ENCODE results near the gene ATM.

ATM gene

DNA sequence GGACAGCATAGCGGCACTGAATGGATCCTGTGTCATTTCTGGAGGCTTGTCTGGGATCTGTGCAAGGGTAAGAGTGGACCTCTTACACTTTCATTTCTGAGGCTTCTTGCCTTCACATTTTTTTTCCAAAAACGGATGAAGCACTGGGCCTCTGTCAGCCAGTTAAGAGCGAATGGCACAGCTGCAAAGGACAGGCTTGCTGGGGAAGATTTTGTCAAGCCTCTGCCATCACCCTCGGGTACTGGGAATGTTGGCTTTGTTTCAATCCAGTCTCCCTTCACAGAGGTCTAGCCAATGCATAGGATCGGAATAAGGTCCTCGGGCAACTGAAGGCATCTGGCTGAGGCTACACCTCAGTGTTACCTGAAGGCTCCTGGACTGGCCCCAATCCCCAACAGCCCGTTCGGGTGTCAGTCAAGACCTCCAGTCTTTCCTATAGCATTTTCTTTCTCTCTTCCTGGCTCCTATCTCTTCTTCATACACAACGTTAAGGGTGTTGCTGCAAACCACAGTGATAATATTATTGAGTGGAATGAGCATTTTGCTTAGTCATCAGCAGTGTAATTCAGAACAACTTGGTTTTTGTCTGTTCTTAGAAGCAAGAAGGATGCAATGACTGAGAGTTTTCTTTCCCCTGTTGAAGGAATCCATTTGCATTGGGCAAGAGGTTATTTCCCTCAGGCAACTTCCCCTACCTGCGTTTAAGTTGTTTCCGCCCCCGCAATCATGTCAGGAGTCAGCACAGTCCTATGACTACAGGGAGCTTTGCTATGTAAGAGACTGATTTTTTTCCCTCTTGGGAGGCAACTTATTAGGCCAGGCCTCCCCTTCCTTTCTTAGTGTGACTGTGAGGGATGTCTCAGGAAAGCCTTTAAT lies 23.2 kb upstream of the ATM start:
- TF ChIP-seq, protein P1, sequence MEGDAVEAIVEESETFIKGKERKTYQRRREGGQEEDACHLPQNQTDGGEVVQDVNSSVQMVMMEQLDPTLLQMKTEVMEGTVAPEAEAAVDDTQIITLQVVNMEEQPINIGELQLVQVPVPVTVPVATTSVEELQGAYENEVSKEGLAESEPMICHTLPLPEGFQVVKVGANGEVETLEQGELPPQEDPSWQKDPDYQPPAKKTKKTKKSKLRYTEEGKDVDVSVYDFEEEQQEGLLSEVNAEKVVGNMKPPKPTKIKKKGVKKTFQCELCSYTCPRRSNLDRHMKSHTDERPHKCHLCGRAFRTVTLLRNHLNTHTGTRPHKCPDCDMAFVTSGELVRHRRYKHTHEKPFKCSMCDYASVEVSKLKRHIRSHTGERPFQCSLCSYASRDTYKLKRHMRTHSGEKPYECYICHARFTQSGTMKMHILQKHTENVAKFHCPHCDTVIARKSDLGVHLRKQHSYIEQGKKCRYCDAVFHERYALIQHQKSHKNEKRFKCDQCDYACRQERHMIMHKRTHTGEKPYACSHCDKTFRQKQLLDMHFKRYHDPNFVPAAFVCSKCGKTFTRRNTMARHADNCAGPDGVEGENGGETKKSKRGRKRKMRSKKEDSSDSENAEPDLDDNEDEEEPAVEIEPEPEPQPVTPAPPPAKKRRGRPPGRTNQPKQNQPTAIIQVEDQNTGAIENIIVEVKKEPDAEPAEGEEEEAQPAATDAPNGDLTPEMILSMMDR (IDR thresholded peaks at IDR 0.05; ENCODE audit: extremely low read depth, insufficient read depth, missing control alignments), result no peak
- in situ Hi-C loops (cut with MboI; ENCODE audit: low pct_unique_long_range_greater_than_20kb, low sequenced_read_pairs, unreplicated experiment), result no loop called here
- peak; percentile 80 for DNase-seq (ENCODE audit: low spot score)

DNA sequence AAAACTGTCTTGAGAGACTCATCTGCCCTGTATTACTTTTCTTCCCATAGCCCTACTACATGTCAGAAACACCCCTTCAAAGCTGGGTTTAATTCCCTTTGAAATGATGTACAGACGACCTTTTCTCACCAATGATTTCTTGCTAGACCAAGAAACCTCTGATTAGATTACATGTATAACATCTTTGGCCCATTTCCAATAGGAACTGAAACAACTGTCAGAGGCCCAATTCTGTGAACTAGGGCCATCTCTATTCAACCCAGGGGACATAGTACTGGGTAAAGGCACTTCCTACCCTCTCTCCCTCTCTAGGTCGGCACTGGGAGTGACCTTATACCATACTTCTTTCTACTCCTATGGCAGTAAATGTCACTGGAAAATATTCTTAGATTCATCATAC lies 19.8 kb upstream of the ATM start:
- no peak for DNase-seq (ENCODE audit: low spot score)

DNA sequence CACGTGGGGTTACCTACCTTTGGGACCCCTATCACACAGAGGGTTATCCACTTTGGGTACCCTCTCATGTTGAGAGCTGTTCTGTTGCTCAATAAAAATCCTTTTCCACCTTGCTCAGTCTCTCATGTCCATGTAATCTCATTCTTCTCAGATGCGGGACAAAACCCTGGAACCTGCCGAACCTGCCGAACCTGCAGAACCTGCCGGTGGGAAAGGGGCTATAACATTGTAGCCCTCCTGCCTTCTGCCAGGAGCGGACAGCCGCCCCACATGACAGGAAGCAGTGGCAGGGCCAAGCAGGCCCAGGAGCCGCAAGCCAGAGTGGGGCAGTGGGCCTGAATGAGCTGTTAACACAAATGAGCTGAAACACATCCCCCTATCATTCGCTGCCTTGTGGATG lies 18.5 kb upstream of the ATM start:
- no peak for DNase-seq (ENCODE audit: low spot score)

More for the DNA sequence above, 19.8 kb upstream of the ATM start:
- TF ChIP-seq, protein P1 (IDR thresholded peaks at IDR 0.05; ENCODE audit: extremely low read depth, insufficient read depth, missing control alignments), result no peak
- in situ Hi-C loops (cut with MboI; ENCODE audit: low pct_unique_long_range_greater_than_20kb, low sequenced_read_pairs, unreplicated experiment), result no loop called here

DNA sequence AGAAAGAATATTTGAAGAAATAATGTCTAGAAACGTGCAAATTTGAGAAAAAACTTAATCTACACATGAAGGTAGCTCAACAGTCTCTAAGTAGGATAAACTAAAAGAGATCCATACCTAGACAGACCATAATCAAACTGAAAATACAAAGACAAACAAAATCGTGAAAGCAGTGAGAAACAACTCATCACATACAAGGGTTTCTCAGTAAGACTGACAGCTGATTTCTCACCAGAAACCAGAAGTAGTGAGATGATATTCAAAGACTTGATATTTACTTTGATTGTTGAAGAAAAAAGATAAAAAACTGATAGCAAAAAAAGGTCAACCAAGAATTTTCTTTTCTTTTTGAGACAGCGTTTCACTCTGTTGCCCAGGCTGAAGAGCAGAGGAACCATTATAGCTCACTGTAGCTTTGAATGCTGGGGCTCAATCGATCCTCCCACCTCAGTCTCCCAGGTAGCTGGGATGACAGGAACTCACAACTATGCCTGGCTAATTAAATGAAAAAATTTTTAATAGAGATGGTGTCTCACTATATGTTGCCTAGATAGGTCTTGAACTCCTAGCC lies 17.9 kb upstream of the ATM start:
- DNase-seq (ENCODE audit: low spot score), result no peak
- TF ChIP-seq, protein P1 (IDR thresholded peaks at IDR 0.05; ENCODE audit: extremely low read depth, insufficient read depth, missing control alignments), result no peak
- in situ Hi-C loops (cut with MboI; ENCODE audit: low pct_unique_long_range_greater_than_20kb, low sequenced_read_pairs, unreplicated experiment), result no loop called here

More for the DNA sequence above, 18.5 kb upstream of the ATM start:
- in situ Hi-C loops (cut with MboI; ENCODE audit: low pct_unique_long_range_greater_than_20kb, low sequenced_read_pairs, unreplicated experiment), result no loop called here
- TF ChIP-seq, protein P1 (IDR thresholded peaks at IDR 0.05; ENCODE audit: extremely low read depth, insufficient read depth, missing control alignments), result no peak

DNA sequence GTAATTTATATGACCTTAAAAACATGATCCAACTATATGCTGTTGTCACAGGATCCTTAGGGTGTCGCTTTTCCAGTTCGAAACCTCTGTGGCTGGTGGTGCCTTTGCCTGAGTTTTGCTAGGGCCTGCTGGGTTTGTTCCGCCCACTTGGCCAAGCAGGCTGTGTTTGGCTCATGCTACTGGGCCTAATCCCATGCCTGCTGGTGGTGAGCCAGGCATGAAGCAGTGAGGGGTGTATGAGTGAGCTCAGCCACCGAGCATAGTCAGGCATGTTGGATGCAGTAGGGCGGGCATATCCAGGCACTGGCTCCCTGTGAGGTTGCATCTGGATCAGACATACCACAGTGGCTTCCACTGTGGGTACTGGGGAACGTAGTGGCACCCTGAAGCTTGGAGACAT lies 16.7 kb upstream of the ATM start:
- in situ Hi-C loops (cut with MboI; ENCODE audit: low pct_unique_long_range_greater_than_20kb, low sequenced_read_pairs, unreplicated experiment), result no loop called here
- DNase-seq (ENCODE audit: low spot score), result no peak
- TF ChIP-seq, protein P1 (IDR thresholded peaks at IDR 0.05; ENCODE audit: extremely low read depth, insufficient read depth, missing control alignments), result no peak

DNA sequence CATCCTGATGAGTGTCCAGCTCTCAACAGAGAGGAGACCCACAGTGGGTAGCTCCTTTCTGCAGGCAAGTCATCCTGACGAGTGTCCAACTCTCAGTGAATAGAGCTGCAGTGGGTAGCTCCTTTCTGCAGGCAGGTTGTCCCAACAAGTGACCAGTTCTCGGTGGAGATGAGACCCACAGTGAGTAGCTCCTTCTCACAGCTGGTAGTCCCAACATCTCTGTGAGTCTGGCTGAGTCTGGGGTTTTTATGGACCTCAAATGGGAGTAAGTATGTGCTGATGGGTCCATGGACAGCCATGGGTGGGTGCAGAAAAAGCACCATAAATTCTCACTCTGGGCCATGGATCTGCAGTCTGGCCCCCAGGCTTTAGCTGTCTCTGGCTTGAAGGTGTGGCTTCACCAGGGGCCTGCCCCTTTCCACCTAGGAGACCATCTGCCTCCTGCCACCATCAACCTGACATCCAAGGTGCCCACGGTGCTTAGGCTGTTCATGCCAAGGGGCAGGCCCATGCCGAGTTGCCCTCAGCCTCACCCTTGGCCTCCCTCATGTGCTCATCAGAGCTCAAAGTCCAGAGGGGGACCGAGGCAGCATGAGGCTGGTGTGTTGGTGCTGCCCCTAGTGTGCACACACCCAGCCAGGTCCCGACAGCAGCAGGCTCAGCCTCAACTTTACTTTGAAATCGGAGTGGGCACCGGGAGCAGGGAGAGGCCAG lies 15.7 kb upstream of the ATM start:
- in situ Hi-C loops (cut with MboI; ENCODE audit: low pct_unique_long_range_greater_than_20kb, low sequenced_read_pairs, unreplicated experiment), result no loop called here
- TF ChIP-seq, protein P1 (IDR thresholded peaks at IDR 0.05; ENCODE audit: extremely low read depth, insufficient read depth, missing control alignments), result no peak
- no peak for DNase-seq (ENCODE audit: low spot score)
